LNCAP (cell line): ENCODE measurements around the gene VCAM1.

Experiments
- TF ChIP-seq, protein P1 (sequence below): fragments of 450-650 bp; IDR thresholded peaks from 2 replicates; pipeline ENCODE4 v1.5.1; 2017; ENCODE audit warnings: mild to moderate bottlenecking

The VCAM1 gene, protein sequence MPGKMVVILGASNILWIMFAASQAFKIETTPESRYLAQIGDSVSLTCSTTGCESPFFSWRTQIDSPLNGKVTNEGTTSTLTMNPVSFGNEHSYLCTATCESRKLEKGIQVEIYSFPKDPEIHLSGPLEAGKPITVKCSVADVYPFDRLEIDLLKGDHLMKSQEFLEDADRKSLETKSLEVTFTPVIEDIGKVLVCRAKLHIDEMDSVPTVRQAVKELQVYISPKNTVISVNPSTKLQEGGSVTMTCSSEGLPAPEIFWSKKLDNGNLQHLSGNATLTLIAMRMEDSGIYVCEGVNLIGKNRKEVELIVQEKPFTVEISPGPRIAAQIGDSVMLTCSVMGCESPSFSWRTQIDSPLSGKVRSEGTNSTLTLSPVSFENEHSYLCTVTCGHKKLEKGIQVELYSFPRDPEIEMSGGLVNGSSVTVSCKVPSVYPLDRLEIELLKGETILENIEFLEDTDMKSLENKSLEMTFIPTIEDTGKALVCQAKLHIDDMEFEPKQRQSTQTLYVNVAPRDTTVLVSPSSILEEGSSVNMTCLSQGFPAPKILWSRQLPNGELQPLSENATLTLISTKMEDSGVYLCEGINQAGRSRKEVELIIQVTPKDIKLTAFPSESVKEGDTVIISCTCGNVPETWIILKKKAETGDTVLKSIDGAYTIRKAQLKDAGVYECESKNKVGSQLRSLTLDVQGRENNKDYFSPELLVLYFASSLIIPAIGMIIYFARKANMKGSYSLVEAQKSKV

DNA sequence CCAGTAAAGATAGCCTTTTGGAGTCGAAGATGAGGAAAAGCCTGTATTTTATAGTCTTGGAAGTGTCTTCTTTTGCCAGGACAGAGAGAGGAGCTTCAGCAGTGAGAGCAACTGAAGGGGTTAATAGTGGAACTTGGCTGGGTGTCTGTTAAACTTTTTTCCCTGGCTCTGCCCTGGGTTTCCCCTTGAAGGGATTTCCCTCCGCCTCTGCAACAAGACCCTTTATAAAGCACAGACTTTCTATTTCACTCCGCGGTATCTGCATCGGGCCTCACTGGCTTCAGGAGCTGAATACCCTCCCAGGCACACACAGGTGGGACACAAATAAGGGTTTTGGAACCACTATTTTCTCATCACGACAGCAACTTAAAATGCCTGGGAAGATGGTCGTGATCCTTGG is at the start of gene VCAM1:
VCAM1 (plus strand) TSS at position 253 of the 400 bp plus-strand sequence; CDS start at position 372, 119 bp downstream.
- TF ChIP-seq, protein P1, sequence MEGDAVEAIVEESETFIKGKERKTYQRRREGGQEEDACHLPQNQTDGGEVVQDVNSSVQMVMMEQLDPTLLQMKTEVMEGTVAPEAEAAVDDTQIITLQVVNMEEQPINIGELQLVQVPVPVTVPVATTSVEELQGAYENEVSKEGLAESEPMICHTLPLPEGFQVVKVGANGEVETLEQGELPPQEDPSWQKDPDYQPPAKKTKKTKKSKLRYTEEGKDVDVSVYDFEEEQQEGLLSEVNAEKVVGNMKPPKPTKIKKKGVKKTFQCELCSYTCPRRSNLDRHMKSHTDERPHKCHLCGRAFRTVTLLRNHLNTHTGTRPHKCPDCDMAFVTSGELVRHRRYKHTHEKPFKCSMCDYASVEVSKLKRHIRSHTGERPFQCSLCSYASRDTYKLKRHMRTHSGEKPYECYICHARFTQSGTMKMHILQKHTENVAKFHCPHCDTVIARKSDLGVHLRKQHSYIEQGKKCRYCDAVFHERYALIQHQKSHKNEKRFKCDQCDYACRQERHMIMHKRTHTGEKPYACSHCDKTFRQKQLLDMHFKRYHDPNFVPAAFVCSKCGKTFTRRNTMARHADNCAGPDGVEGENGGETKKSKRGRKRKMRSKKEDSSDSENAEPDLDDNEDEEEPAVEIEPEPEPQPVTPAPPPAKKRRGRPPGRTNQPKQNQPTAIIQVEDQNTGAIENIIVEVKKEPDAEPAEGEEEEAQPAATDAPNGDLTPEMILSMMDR = no peak

DNA sequence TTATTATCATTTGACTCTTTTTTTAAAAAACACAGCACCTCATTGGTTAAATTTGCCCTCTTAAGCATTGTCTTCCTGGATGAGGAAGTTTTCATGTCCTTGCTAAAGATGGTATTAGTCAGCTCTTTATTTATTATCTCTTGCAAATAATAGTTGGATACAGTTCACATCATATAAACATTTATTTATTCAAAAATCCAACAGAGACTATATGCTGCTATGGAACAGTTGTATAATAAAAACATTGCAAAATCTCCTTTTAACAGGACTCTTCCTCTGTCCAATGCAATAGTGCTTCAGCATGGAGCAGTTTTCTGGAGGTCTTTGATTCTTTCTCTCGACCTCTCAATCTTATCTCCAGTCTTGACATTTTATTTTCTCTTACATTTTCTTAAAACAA is 49.5 kb upstream of the VCAM1 start:
- TF ChIP-seq, protein P1 = no peak

DNA sequence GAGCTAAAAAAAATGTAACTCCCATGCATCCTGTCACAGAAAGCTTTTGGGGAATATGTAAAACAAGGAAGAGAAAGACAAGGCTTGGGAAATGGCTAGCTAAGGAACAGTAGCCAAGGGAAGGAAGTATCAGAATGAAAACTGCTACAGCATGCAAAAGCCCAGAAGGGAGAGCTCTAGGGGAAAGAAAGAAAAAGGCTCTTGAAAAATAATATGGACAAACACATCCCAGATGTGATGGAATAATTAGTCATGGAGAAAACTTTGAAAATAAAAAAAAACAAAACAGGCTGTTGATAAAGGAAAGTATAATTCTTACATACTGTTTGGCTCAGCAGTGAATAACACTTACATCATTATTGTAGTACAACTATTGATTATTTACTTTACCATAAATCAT is 47.9 kb upstream of the VCAM1 start:
- TF ChIP-seq, protein P1 = no peak

DNA sequence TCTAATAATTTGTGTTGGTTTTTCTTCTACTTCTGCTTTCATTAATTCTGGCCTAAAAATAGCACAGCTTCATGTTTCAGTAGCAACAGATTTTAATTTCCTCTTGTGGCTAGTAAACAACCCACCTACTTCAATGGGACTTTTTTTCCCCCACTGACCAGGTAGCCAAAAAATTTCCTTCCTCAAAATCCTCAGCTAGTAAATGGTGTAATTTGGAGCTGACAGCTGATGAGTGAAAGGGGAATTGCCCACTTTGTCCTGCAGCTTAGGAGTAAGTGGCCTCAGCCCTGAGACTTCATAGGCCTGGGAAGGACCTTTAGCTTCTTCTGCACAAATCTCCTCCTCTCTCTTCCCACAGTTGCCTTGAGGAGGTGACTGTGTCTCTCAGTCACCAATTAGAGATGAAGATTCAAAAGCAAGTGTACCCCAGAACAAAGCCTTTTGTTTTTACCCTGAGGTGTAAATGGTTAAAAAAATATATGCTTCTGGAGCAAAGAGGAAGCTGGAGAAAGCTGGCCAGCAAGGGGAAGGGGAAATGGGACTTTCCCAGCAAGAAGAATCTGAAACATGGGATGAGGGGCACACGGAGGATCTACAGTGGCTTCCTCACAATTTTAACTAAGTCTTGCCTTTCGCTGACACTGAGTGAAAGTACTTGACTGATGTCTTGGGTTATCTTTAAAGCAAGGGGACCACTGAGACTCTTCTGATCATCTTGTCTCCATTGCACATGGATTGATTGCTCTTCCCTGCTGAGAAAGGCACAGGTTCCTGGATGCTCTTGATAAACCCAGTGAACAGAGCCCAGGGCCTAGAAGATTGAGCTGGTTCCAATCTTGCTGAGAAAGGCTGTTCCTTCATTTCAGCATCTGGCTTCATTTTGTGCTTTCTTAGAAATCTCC is 35.8 kb upstream of the VCAM1 start:
- TF ChIP-seq, protein P1 = no peak

DNA sequence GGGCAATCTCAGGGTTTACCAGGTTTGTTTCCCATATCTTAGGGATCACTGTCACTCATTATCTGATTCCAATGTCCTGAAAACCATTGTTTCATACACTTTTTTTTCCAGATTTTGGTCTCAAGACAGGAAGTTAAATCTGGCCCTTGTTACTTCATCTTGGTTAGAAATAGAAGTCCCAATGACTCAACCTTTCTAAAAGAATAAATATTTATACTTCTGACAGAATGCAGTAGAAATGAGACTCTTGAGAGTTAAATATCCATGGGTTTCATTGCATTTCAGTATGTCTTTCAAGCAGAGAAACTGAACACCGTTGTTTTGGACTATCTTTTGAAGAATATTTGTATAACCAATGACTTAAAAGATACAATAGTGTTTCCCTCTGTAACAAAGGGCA is 19.8 kb upstream of the VCAM1 start:
- TF ChIP-seq, protein P1 = no peak

DNA sequence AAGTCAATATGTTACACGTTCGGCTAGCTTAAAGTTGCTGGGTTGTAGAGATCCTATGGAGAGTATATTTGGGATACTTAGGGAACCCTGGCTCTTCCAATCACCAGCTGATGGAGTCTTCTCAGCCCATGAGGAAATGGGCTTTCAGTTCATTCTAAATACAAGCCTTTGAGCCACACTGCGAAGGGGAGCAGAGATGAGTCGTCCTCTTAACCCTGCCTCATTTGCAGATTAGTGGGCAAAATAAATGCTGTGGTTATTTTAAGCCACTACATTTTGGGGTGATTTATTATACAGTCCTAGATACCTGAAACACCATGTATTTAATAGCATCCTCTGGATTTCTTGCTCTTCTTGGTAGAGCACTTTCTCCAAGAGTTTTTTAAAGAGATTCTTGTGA is 19.0 kb upstream of the VCAM1 start:
- TF ChIP-seq, protein P1 = no peak

DNA sequence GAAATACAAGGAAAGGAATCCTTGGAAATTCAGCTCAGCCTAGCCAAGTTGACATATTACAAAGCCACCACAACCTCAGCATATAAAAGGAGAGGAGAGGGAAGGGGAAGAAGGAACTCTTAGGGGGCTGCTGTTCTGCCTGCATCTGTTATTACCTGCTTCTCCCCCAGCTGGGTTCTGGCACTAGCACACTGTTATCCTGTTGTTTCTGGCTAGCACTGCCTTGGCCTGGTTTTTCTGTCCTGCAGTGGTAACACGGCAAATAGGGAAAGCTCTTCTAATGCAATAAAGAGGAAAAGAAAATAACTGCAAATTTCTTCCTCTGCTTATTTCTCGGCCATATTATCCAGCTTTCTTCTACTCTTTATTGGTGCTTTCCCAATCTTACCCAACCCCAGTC is 16.5 kb upstream of the VCAM1 start:
- TF ChIP-seq, protein P1 = no peak
